IMR-90 (cell line): Measurements from ENCODE around the gene NDUFAF2. TPM values are rescaled to one million over a fixed set of nuclear protein-coding genes. Genes with fewer than 3 reads are reported as not detected.

ENCODE experiments used
- ATAC-seq: fragments of 200-7000 bp; cut with Tn5 transposase; 2 replicates; pipeline ENCODE4 v1.9.1; 2020; ENCODE audit warnings: low read depth, mild to moderate bottlenecking, moderate library complexity
- BruUV-seq: library from RNA; stranded (reverse); fragments of 400-500 nt; replicated peaks from 2 replicates; lab custom pipeline; 2021; lab: Mats Ljungman, UMichigan
- CTCF ChIA-PET: fragments of 300-600 bp; formaldehyde crosslinking; extraction: SDS; loops from one replicate; lab custom pipeline; 2021; ENCODE audit warnings: antibody characterized with exemption; lab: Yijun Ruan, JAX
- POLR2A ChIA-PET: fragments of 300-600 bp; sonication (Branson Sonifier 250); formaldehyde crosslinking; loops from one replicate; lab custom pipeline; 2022; ENCODE audit warnings: antibody characterized with exemption; ENCODE audit not compliant: unreplicated experiment; lab: Charles Lee
- DNase-seq: peaks from one replicate; pipeline ENCODE4 v3.0.0; 2013
- H2AFZ ChIP-seq: replicated peaks from 2 replicates; pipeline ENCODE3; 2013; ENCODE audit warnings: low read length, mild to moderate bottlenecking; ENCODE audit not compliant: poor library complexity
- H2AK5ac ChIP-seq: 2 replicates; pipeline ENCODE4 v1.6.1; 2013; ENCODE audit warnings: low read depth, low read length, inconsistent platforms
- H2AK9ac ChIP-seq: replicated peaks from 2 replicates; pipeline ENCODE3; 2013; ENCODE audit warnings: mild to moderate bottlenecking, low read depth, low read length, moderate library complexity; ENCODE audit not compliant: poor library complexity
- H2BK120ac ChIP-seq: 2 replicates; pipeline ENCODE4 v1.6.1; 2013; ENCODE audit warnings: low read depth, low read length, inconsistent platforms
- H2BK15ac ChIP-seq: 3 replicates; pipeline ENCODE4 v1.6.1; 2013; ENCODE audit warnings: low read depth, low read length, inconsistent platforms
- H2BK20ac ChIP-seq: 2 replicates; pipeline ENCODE4 v1.6.1; 2013; ENCODE audit warnings: low read depth, mild to moderate bottlenecking, inconsistent platforms, low read length, moderate library complexity
- H2BK5ac ChIP-seq: 2 replicates; pipeline ENCODE4 v1.6.1; 2013; ENCODE audit warnings: mild to moderate bottlenecking, low read depth, low read length, inconsistent platforms; ENCODE audit not compliant: poor library complexity, severe bottlenecking
- H3K14ac ChIP-seq: replicated peaks from 2 replicates; pipeline ENCODE4 v1.6.1; 2013; ENCODE audit warnings: low read depth, low read length, inconsistent platforms
- H3K18ac ChIP-seq: 2 replicates; pipeline ENCODE4 v1.6.1; 2013; ENCODE audit warnings: low read depth, low read length, control low read depth
- H3K23ac ChIP-seq: 2 replicates; pipeline ENCODE4 v1.6.1; 2013; ENCODE audit warnings: low read depth, low read length, inconsistent platforms
- H3K27ac ChIP-seq: 2 replicates; pipeline ENCODE4 v1.5.1; 2013; ENCODE audit warnings: mild to moderate bottlenecking, control low read depth, low read length; ENCODE audit not compliant: insufficient read depth
- H3K27me3 ChIP-seq: 2 replicates; pipeline ENCODE4 v1.6.1; 2013; ENCODE audit warnings: low read length; ENCODE audit not compliant: control insufficient read depth, insufficient read depth
- H3K36me3 ChIP-seq: 2 replicates; pipeline ENCODE4 v1.6.1; 2013; ENCODE audit warnings: low read length, mixed read lengths; ENCODE audit not compliant: control insufficient read depth, insufficient read depth
- H3K4ac ChIP-seq: 2 replicates; pipeline ENCODE4 v1.6.1; 2013; ENCODE audit warnings: low read depth, low read length, inconsistent platforms
- H3K4me1 ChIP-seq: 2 replicates; pipeline ENCODE4 v1.6.1; 2013; ENCODE audit warnings: low read length, mixed read lengths; ENCODE audit not compliant: control insufficient read depth, insufficient read depth
- H3K4me2 ChIP-seq: 2 replicates; pipeline ENCODE4 v1.6.1; 2013; ENCODE audit warnings: low read depth, mild to moderate bottlenecking, control low read depth, low read length, moderate library complexity
- H3K4me3 ChIP-seq: 2 replicates; pipeline ENCODE4 v1.5.1; 2013; ENCODE audit warnings: low read depth, mild to moderate bottlenecking, control low read depth, low read length, moderate library complexity; ENCODE audit not compliant: insufficient read depth
- H3K56ac ChIP-seq: 2 replicates; pipeline ENCODE4 v1.6.1; 2013; ENCODE audit warnings: low read length, inconsistent platforms; ENCODE audit not compliant: insufficient read depth; ENCODE audit errors: extremely low read depth
- H3K79me1 ChIP-seq, 2 experiments: 2 replicates each; pipeline ENCODE4 v1.6.1; 2013; ENCODE audit warnings: low read length in 2 of 2, inconsistent platforms in 1 of 2, low read depth in 1 of 2
- H3K9ac ChIP-seq: 2 replicates; pipeline ENCODE4 v1.6.1; 2013; ENCODE audit warnings: low read depth, low read length, control low read depth
- H3K9me1 ChIP-seq: 2 replicates; pipeline ENCODE4 v1.6.1; 2013; ENCODE audit warnings: low read length, inconsistent platforms; ENCODE audit not compliant: insufficient read depth
- H3K9me3 ChIP-seq: 2 replicates; pipeline ENCODE4 v1.6.1; 2013; ENCODE audit warnings: low read length; ENCODE audit not compliant: control insufficient read depth, insufficient read depth
- H4K20me1 ChIP-seq: 2 replicates; pipeline ENCODE4 v1.6.1; 2013; ENCODE audit warnings: low read length, inconsistent platforms; ENCODE audit not compliant: insufficient read depth
- H4K5ac ChIP-seq: 2 replicates; pipeline ENCODE4 v1.6.1; 2013; ENCODE audit warnings: mild to moderate bottlenecking, low read depth, low read length, control low read depth
- H4K8ac ChIP-seq, 2 experiments: 2 replicates each; pipeline ENCODE4 v1.6.1; 2013; ENCODE audit warnings: low read depth in 2 of 2, low read length in 2 of 2, control low read depth in 1 of 2, inconsistent platforms in 1 of 2
- H4K91ac ChIP-seq: 2 replicates; pipeline ENCODE4 v1.6.1; 2013; ENCODE audit warnings: low read depth, low read length, inconsistent platforms; ENCODE audit not compliant: insufficient read depth
- FOS ChIP-seq: fragments of 150-350 bp; IDR thresholded peaks from 2 replicates; pipeline ENCODE4 v1.6.1; 2016; ENCODE audit warnings: low read depth, low read length
- MAZ ChIP-seq: IDR thresholded peaks from 2 replicates; pipeline ENCODE4 v1.6.1; 2012; ENCODE audit warnings: low read depth, mild to moderate bottlenecking, low read length, improper control_type of control experiment, moderate library complexity, borderline replicate concordance
- SMC3 ChIP-seq: fragments of 150-350 bp; IDR thresholded peaks from 2 replicates; pipeline ENCODE4 v1.6.1; 2016; ENCODE audit warnings: low read depth, mild to moderate bottlenecking, antibody characterized with exemption, low read length, moderate library complexity
- whole genome bisulfite sequencing, 2 experiments: methylation state at CpG; one replicate each; pipeline versions ENCODE4 v1.1.5 to v1.1.7; 2013; ENCODE audit warnings: missing lambda C conversion rate in 2 of 2; ENCODE audit not compliant: insufficient read length in 1 of 2; ENCODE audit errors: extremely low coverage in 2 of 2; 5-methylcytosine and 5-hydroxymethylcytosine counted together
- dilution Hi-C: fragments of 300-500 bp; cut with HindIII; formaldehyde crosslinking; loops from one replicate; pipeline ENCODE4 v1.14.3; 2018; ENCODE audit warnings: low sequenced_read_pairs; ENCODE audit not compliant: unreplicated experiment
- in situ Hi-C: fragments of 300-500 bp; cut with MboI; formaldehyde crosslinking; loops from 3 replicates; pipeline ENCODE4 v1.14.3; 2019; ENCODE audit warnings: low sequenced_read_pairs, inconsistent platforms, mixed read lengths
- intact Hi-C: fragments of 100-400 bp; cut with micrococcal nuclease; formaldehyde crosslinking; loops from 2 replicates; pipeline ENCODE4 v1.10.0; 2022
- polyA plus RNA-seq, 3 experiments: library from polyadenylated mRNA; depleted of rRNA; stranded (reverse); fragments of >200 nt; gene quantifications; 2 replicates each; pipeline ENCODE4 v1.2.3, GENCODE V29; 2012; ENCODE audit warnings: low replicate concordance in 1 of 3
- total RNA-seq: library from RNA; depleted of rRNA; stranded (reverse); fragments of >200 nt; gene quantifications from 2 replicates; pipeline ENCODE4 v1.2.3, GENCODE V29; 2012
- TF ChIP-seq, protein P1 (sequence below): conservative IDR thresholded peaks from 2 replicates; pipeline ENCODE4 v1.5.1; 2012; ENCODE audit warnings: mild to moderate bottlenecking, low read depth, low read length, improper control_type of control experiment

Gene NDUFAF2
- total and polyA plus RNA-seq, 2 of the 4 experiments (the other 2 are of a cell fraction): 11.8 to 24.7 TPM

DNA sequence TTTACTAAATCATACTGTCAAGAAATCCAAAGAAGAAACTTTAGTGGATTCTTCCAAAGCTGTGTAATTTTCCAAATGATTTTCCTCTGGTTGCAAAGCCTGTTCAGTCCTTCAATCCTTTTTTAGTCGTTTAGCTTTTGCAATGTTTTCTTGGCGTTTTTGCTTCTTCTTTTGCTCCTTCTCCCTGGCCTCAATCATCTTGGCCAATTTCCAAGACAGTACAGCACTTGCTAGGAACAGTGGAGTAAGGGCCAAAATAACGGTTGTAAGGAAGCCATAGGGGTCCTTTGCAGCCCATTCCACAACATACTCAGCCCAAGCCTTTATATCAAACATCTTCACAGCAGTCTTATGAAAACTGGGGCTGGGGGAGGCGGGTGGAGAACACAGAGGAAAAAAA, 214.8 kb downstream of the NDUFAF2 start:
- Histone ChIP-seq H4K5ac (no peak overlapping the region), H3K36me3 (peaks cover 12% of the 10 kb centered on the region), H3K4me2 (no peak overlapping the region; the same call in 1 of the 2 replicates), H3K4ac (no peak overlapping the region), H3K18ac (no peak overlapping the region), H3K9me1 (peaks cover 4% of the 10 kb centered on the region; the same call in 1 of the 2 replicates), H3K9ac (no peak overlapping the region), H2BK120ac (no peak overlapping the region), H2AK5ac (no peak overlapping the region), H3K9me3 (no peaks in the 10 kb centered on the region), H2AK9ac (no peak overlapping the region), H3K23ac (0 out of 2 replicates have a peak overlapping the region, but pooled peaks have one; percentile 17), H3K27ac (no peak overlapping the region), H4K8ac (no peak overlapping the region), H3K56ac (no peak overlapping the region), H2AFZ (no peak overlapping the region), H4K20me1 (no peaks in the 10 kb centered on the region; the same call in 1 of the 2 replicates), H3K14ac (no peak overlapping the region), H3K27me3 (no peaks in the 10 kb centered on the region), H2BK15ac (no peak overlapping the region), H2BK5ac (no peak overlapping the region), H3K79me1 (peaks cover 22 to 46% of the 10 kb centered on the region in 2 experiments), H3K4me1 (peaks cover 5% of the 10 kb centered on the region), H2BK20ac (no peak overlapping the region), H4K91ac (no peak overlapping the region), H3K4me3 (no peak overlapping the region)
- intact Hi-C loops: loop anchor here (5.0 to 10.0 kb wide), 5 partner anchors 103 to 655 kb away; no protein-coding TSS in a partner anchor
- BruUV-seq: no TSS peak
- TF ChIP-seq FOS (no peak), MAZ (no peak), SMC3 (no peak)
- TF ChIP-seq, protein P1, sequence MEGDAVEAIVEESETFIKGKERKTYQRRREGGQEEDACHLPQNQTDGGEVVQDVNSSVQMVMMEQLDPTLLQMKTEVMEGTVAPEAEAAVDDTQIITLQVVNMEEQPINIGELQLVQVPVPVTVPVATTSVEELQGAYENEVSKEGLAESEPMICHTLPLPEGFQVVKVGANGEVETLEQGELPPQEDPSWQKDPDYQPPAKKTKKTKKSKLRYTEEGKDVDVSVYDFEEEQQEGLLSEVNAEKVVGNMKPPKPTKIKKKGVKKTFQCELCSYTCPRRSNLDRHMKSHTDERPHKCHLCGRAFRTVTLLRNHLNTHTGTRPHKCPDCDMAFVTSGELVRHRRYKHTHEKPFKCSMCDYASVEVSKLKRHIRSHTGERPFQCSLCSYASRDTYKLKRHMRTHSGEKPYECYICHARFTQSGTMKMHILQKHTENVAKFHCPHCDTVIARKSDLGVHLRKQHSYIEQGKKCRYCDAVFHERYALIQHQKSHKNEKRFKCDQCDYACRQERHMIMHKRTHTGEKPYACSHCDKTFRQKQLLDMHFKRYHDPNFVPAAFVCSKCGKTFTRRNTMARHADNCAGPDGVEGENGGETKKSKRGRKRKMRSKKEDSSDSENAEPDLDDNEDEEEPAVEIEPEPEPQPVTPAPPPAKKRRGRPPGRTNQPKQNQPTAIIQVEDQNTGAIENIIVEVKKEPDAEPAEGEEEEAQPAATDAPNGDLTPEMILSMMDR: no peak
- in situ Hi-C loops: loop anchor here (5.0 to 25.0 kb wide), 2 partner anchors 167 to 473 kb away; no protein-coding TSS in a partner anchor
- DNase-seq (no peak), ATAC-seq (no peak)
- dilution Hi-C loops: no loop called here
- no CpG with 5 or more reads among the region's 4 CpGs for WGBS, 2 experiments
- ChIA-PET CTCF (no interaction called here), POLR2A (no interaction called here)
